HG03439 (cell line): Measurements from ENCODE around the gene DNAJC27.

Experiments used
- ATAC-seq: cut with Tn5 transposase; IDR thresholded peaks from one replicate; pipeline ENCODE4 v1.9.1; 2021; ENCODE audit warnings: mild to moderate bottlenecking, moderate library complexity; ENCODE audit not compliant: unreplicated experiment

The DNAJC27 gene

GRCh38 chr2:24971286-24971535, 544 bp downstream of the DNAJC27 start:
- no peak for ATAC-seq

- no peak for ATAC-seq
These were observed 1.1 kb downstream of the DNAJC27 start for GRCh38 chr2:24970483-24971285.

- ATAC-seq = no peak
These were observed 2.0 kb downstream of the DNAJC27 start for GRCh38 chr2:24969784-24970183.

- ATAC-seq = no peak
These were observed 9.9 kb downstream of the DNAJC27 start for GRCh38 chr2:24961903-24962302.

- ATAC-seq = no peak
These were observed 12.0 kb downstream of the DNAJC27 start for GRCh38 chr2:24959761-24960160.

GRCh38 chr2:24958411-24958935, 13.3 kb downstream of the DNAJC27 start:
- ATAC-seq = no peak

- no peak for ATAC-seq
These were observed 13.8 kb downstream of the DNAJC27 start for GRCh38 chr2:24957976-24958375.

GRCh38 chr2:24957221-24957620, 14.5 kb downstream of the DNAJC27 start:
- ATAC-seq = no peak

- no peak for ATAC-seq
These were observed 15.8 kb downstream of the DNAJC27 start for GRCh38 chr2:24955921-24956320.

GRCh38 chr2:24955232-24955631, 16.5 kb downstream of the DNAJC27 start:
- no peak for ATAC-seq

- ATAC-seq = no peak
These were observed 21.7 kb downstream of the DNAJC27 start for GRCh38 chr2:24950102-24950501.

GRCh38 chr2:24948506-24948905, 23.2 kb downstream of the DNAJC27 start:
- no peak for ATAC-seq

GRCh38 chr2:24947561-24948157, 24.1 kb downstream of the DNAJC27 start:
- no peak for ATAC-seq

- ATAC-seq = no peak
These were observed 25.8 kb downstream of the DNAJC27 start for GRCh38 chr2:24945907-24946306.

- no peak for ATAC-seq
These were observed 28.2 kb downstream of the DNAJC27 start for GRCh38 chr2:24943427-24944053.

GRCh38 chr2:24939353-24939752, 32.4 kb downstream of the DNAJC27 start:
- ATAC-seq = no peak

- ATAC-seq = no peak
These were observed 34.5 kb downstream of the DNAJC27 start for GRCh38 chr2:24937236-24937635.

GRCh38 chr2:24935145-24935544, 36.6 kb downstream of the DNAJC27 start:
- no peak for ATAC-seq

- ATAC-seq = no peak
These were observed 39.0 kb downstream of the DNAJC27 start for GRCh38 chr2:24932715-24933114.

- peak; percentile 64 for ATAC-seq
These were observed 41.0 kb downstream of the DNAJC27 start for GRCh38 chr2:24930768-24931167.

- ATAC-seq = no peak
These were observed 42.5 kb downstream of the DNAJC27 start for GRCh38 chr2:24929230-24929629.

GRCh38 chr2:24928036-24928435, 43.7 kb downstream of the DNAJC27 start:
- no peak for ATAC-seq
